Ishikawa (cell line): ENCODE results near the gene TNFSF12.

ENCODE experiments used
- CEBPB ChIP-seq: IDR thresholded peaks from 2 replicates; pipeline ENCODE4 v1.6.1; 2012
- CREB1 ChIP-seq: IDR thresholded peaks from 2 replicates; pipeline ENCODE4 v1.6.1; 2012; ENCODE audit warnings: low read depth
- EGR1 ChIP-seq: IDR thresholded peaks from 2 replicates; pipeline ENCODE4 v1.6.1; 2012
- EP300 ChIP-seq: IDR thresholded peaks from 2 replicates; pipeline ENCODE4 v1.6.1; 2012; ENCODE audit warnings: borderline replicate concordance
- FOXM1 ChIP-seq: IDR thresholded peaks from 2 replicates; pipeline ENCODE4 v1.6.1; 2012; ENCODE audit warnings: low read depth, borderline replicate concordance
- NFIC ChIP-seq: IDR thresholded peaks from 2 replicates; pipeline ENCODE4 v1.6.1; 2012
- RAD21 ChIP-seq: IDR thresholded peaks from 2 replicates; pipeline ENCODE4 v1.6.1; 2012; ENCODE audit warnings: low read depth
- REST ChIP-seq: IDR thresholded peaks from 2 replicates; pipeline ENCODE4 v1.6.1; 2012; ENCODE audit warnings: low read depth, mild to moderate bottlenecking
- TAF1 ChIP-seq: IDR thresholded peaks from 2 replicates; pipeline ENCODE4 v1.6.1; 2012; ENCODE audit warnings: low read depth, mild to moderate bottlenecking
- TCF12 ChIP-seq: IDR thresholded peaks from 2 replicates; pipeline ENCODE4 v1.6.1; 2012; ENCODE audit warnings: low read depth
- TEAD4 ChIP-seq: IDR thresholded peaks from 2 replicates; pipeline ENCODE4 v1.6.1; 2012
- YY1 ChIP-seq: IDR thresholded peaks from 2 replicates; pipeline ENCODE4 v1.6.1; 2012; ENCODE audit warnings: low read depth
- ZBTB7A ChIP-seq: IDR thresholded peaks from 2 replicates; pipeline ENCODE4 v1.6.1; 2012; ENCODE audit warnings: low read depth
- TF ChIP-seq, protein P1 (sequence below): IDR thresholded peaks from 2 replicates; pipeline ENCODE4 v1.6.1; 2012
- TF ChIP-seq, protein P2 (sequence below): IDR thresholded peaks from 2 replicates; pipeline ENCODE4 v1.6.1; 2012

The TNFSF12 gene

DNA sequence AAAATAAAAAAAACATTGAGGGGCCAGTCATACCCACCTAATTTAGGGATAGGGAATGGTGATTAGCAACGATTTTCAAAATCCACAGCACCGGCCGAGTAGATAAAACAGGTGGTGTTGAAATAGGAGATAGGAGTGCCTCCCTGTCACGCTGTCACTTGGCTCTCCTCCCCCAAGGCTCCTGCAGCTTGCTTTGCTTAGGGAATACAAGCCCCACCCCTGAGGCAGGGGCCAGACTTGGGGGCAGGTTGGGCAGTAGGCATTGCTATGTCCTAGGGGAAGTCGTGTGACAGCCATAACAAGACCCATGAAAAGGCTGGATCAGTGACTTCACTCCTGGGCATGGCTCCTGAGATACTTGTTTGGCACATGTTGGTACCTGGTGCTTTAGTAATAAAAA, 38.9 kb upstream of the TNFSF12 start:
- no peak for TF ChIP-seq ZBTB7A
- no peak for TF ChIP-seq TAF1
- TF ChIP-seq, protein P1, sequence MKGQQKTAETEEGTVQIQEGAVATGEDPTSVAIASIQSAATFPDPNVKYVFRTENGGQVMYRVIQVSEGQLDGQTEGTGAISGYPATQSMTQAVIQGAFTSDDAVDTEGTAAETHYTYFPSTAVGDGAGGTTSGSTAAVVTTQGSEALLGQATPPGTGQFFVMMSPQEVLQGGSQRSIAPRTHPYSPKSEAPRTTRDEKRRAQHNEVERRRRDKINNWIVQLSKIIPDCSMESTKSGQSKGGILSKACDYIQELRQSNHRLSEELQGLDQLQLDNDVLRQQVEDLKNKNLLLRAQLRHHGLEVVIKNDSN, result no peak
- TF ChIP-seq YY1, result no peak
- TF ChIP-seq FOXM1, result no peak
- TF ChIP-seq, protein P2, sequence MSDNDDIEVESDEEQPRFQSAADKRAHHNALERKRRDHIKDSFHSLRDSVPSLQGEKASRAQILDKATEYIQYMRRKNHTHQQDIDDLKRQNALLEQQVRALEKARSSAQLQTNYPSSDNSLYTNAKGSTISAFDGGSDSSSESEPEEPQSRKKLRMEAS, result no peak
- no peak for TF ChIP-seq EGR1
- TF ChIP-seq REST, result no peak
- no peak for TF ChIP-seq TEAD4
- no peak for TF ChIP-seq EP300
- no peak for TF ChIP-seq NFIC
- no peak for TF ChIP-seq CEBPB
- no peak for TF ChIP-seq TCF12
- no peak for TF ChIP-seq CREB1
- TF ChIP-seq RAD21, result no peak

DNA sequence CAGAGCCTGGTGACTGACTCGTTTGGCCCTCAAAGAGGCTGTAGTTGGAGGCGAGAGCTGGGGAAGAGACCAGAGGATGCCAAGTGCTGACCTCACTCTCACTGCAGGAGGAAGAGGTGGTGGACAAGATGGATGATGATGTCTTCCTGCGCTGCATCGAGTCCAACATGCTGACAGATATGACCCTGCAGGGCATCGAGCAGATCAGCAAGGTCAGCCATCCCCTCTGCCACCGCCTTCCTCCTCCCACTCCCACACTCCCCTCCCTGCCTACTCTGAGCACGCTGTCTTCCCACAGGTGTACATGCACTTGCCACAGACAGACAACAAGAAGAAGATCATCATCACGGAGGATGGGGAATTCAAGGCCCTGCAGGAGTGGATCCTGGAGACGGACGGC, 37.8 kb upstream of the TNFSF12 start:
- TF ChIP-seq NFIC, result no peak
- no peak for TF ChIP-seq FOXM1
- TF ChIP-seq ZBTB7A, result no peak
- TF ChIP-seq TAF1, result no peak
- TF ChIP-seq, protein P1, result no peak
- TF ChIP-seq YY1, result no peak
- TF ChIP-seq CREB1, result no peak
- TF ChIP-seq EP300, result no peak
- TF ChIP-seq TEAD4, result no peak
- TF ChIP-seq, protein P2, result no peak

- no peak for TF ChIP-seq RAD21
- TF ChIP-seq EP300, result no peak
- no peak for TF ChIP-seq ZBTB7A
- no peak for TF ChIP-seq TCF12
- TF ChIP-seq CEBPB, result no peak
- no peak for TF ChIP-seq REST
- TF ChIP-seq TEAD4, result no peak
- no peak for TF ChIP-seq FOXM1
- TF ChIP-seq, protein P2, result no peak
- TF ChIP-seq EGR1, result no peak
- no peak for TF ChIP-seq YY1
- no peak for TF ChIP-seq TAF1
- TF ChIP-seq, protein P1, result no peak
- no peak for TF ChIP-seq NFIC
- no peak for TF ChIP-seq CREB1
These were observed 36.8 kb upstream of the TNFSF12 start for GRCh38 chr17:7512105-7512504.

DNA sequence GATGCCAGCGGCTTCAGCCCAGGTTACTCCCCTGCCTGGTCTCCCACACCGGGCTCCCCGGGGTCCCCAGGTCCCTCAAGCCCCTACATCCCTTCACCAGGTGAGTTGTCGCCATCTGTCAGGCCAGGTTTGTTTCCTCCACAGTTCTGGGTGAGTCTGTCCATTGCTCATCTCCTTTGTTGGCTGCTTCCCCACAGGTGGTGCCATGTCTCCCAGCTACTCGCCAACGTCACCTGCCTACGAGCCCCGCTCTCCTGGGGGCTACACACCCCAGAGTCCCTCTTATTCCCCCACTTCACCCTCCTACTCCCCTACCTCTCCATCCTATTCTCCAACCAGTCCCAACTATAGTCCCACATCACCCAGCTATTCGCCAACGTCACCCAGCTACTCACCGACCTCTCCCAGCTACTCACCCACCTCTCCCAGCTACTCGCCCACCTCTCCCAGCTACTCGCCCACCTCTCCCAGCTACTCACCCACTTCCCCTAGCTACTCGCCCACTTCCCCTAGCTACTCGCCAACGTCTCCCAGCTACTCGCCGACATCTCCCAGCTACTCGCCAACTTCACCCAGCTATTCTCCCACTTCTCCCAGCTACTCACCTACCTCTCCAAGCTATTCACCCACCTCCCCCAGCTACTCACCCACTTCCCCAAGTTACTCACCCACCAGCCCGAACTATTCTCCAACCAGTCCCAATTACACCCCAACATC, 35.9 kb upstream of the TNFSF12 start:
- no peak for TF ChIP-seq TEAD4
- TF ChIP-seq YY1, result no peak
- no peak for TF ChIP-seq EGR1
- TF ChIP-seq REST, result no peak
- no peak for TF ChIP-seq TCF12
- no peak for TF ChIP-seq RAD21
- TF ChIP-seq CEBPB, result no peak
- no peak for TF ChIP-seq FOXM1
- no peak for TF ChIP-seq TAF1
- no peak for TF ChIP-seq NFIC
- TF ChIP-seq EP300, result no peak
- TF ChIP-seq ZBTB7A, result no peak
- TF ChIP-seq CREB1, result no peak
- TF ChIP-seq, protein P1, result no peak
